ENCODE results near the gene RPGRIP1. TPM values are rescaled to one million over a fixed set of nuclear protein-coding genes. Genes with fewer than 3 reads are reported as not detected.

The RPGRIP1 gene
- total and polyA plus RNA-seq, 2 donors (not counting 1 experiment from before 2014, with no cell fraction given), result 0.22 to 0.86 TPM

DNA sequence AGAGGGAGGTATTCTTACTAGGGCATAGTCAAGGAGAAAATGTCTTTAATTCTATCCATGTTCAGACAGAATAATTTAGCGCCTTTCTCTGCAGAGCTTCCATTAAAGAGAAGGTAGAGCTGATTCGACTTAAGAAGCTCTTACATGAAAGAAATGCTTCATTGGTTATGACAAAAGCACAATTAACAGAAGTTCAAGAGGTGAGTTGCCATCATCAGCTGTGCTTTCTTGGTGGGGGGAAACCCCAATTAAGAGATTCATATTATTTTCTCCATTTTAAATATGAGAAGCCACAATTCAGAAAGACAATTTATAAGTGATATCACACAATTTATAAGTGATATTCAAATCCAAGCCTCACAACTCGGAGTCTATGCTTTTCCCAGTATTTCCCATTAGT, 27.8 kb downstream of the RPGRIP1 start:
- Histone ChIP-seq H3K9me3 (ENCODE audit: control extremely low read depth in 1 of 3, control insufficient read depth in 2 of 3, insufficient read depth in 1 of 3, low read length in 2 of 3) (no peaks in the 10 kb centered on the region), H3K79me2 (ENCODE audit: control insufficient read depth, insufficient read depth, low read length) (no peaks in the 10 kb centered on the region), H4K20me1 (ENCODE audit: control insufficient read depth, insufficient read depth, low read length, poor library complexity, severe bottlenecking) (no peaks in the 10 kb centered on the region), H3K4me1 (ENCODE audit: control insufficient read depth in 2 of 2, insufficient read depth in 2 of 2, low read length in 2 of 2) (peaks cover 20 to 23% of the 10 kb centered on the region in 2 donors), H3K27ac (ENCODE audit: low read length in 2 of 2) (peak overlapping the region; percentile 70 to 76), H3K27me3 (replicated peaks in 1 of 4; ENCODE audit: control extremely low read depth in 1 of 4, control insufficient read depth in 3 of 4, insufficient read depth in 4 of 4, low read length in 3 of 4) (no peaks in the 10 kb centered on the region), H3K4me2 (replicated peaks; ENCODE audit: low read depth, low read length, poor library complexity, severe bottlenecking) (peak overlapping the region; percentile 76), H2AFZ (ENCODE audit: insufficient read depth, low read depth, low read length, poor library complexity, severe bottlenecking) (peak overlapping the region; percentile 81), H3K9ac (ENCODE audit: low read length) (peak overlapping the region; percentile 68), H3K4me3 (ENCODE audit: control extremely low read depth in 1 of 5, extremely low read depth in 1 of 5, insufficient read depth in 1 of 5, low read depth in 2 of 5, low read length in 4 of 5) (peak overlapping the region in 1 of 5 experiments; percentile 56), H3K36me3 (replicated peaks in 1 of 2; ENCODE audit: control extremely low read depth in 1 of 2, control insufficient read depth in 1 of 2, extremely low read depth in 1 of 2, insufficient read depth in 2 of 2, low read length in 1 of 2) (no peaks in the 10 kb centered on the region)
- TF ChIP-seq EZH2 (IDR thresholded peaks at IDR 0.05; ENCODE audit: borderline replicate concordance, insufficient read depth, low read depth, low read length, poor library complexity, severe bottlenecking), result no peak
- TF ChIP-seq, protein P1, sequence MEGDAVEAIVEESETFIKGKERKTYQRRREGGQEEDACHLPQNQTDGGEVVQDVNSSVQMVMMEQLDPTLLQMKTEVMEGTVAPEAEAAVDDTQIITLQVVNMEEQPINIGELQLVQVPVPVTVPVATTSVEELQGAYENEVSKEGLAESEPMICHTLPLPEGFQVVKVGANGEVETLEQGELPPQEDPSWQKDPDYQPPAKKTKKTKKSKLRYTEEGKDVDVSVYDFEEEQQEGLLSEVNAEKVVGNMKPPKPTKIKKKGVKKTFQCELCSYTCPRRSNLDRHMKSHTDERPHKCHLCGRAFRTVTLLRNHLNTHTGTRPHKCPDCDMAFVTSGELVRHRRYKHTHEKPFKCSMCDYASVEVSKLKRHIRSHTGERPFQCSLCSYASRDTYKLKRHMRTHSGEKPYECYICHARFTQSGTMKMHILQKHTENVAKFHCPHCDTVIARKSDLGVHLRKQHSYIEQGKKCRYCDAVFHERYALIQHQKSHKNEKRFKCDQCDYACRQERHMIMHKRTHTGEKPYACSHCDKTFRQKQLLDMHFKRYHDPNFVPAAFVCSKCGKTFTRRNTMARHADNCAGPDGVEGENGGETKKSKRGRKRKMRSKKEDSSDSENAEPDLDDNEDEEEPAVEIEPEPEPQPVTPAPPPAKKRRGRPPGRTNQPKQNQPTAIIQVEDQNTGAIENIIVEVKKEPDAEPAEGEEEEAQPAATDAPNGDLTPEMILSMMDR (IDR thresholded peaks at IDR 0.05), result no peak
- Mint-ChIP-seq H3K4me1 (peaks cover 26% of the 10 kb centered on the region), H3K27me3 (no peaks in the 10 kb centered on the region), H3K4me3 (peak overlapping the region; percentile 80), H3K9me3 (ENCODE audit: insufficient read depth) (no peaks in the 10 kb centered on the region), H3K27ac (peak overlapping the region; percentile 84)
- ATAC-seq (ENCODE audit: low read depth) (no peak), DNase-seq (peak; percentile 63)
- ChIA-PET POLR2A (interaction anchor here (0.5 to 1.0 kb wide), 4 partner anchors 8 to 77 kb away, joined by 3 to 7 read pairs (median 4); partner anchors contain the start of gene SUPT16H), CTCF (interaction anchor here (1.0 kb wide), 1 partner anchor 77 kb away, joined by 3 read pairs; no protein-coding TSS in a partner anchor)
- WGBS (ENCODE audit: insufficient coverage), result no CpG with 5 or more reads among the region's 3 CpGs
- intact Hi-C loops (cut with micrococcal nuclease), result loop anchor here (1.0 to 2.0 kb wide), 4 partner anchors 10 to 77 kb away; partner anchors contain the start of genes HNRNPC and SUPT16H

DNA sequence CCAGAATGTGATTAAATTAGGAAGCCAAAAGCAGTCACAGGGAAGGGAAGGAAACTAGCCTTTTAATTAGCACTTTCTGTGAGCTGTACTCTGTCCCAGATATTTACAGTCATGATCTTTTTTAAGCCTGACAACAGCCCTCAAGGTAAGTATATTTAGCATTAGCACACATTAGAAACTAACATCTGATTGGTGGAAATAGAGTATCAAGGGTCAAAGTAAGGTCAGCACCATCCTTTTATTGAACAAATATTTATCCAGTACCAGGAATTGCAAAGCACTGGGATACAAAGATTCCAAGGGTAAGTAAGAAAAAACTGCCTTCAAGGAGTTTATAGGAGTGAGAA, 28.2 kb downstream of the RPGRIP1 start:
- Histone ChIP-seq H3K27ac (ENCODE audit: low read length in 2 of 2) (peak overlapping the region; percentile 70 to 76), H3K4me3 (ENCODE audit: control extremely low read depth in 1 of 5, extremely low read depth in 1 of 5, insufficient read depth in 1 of 5, low read depth in 2 of 5, low read length in 4 of 5) (peak overlapping the region; percentile 30 to 72 (median 53)), H2AFZ (ENCODE audit: insufficient read depth, low read depth, low read length, poor library complexity, severe bottlenecking) (peak overlapping the region; percentile 81), H3K9me3 (ENCODE audit: control extremely low read depth in 1 of 3, control insufficient read depth in 2 of 3, insufficient read depth in 1 of 3, low read length in 2 of 3) (no peaks in the 10 kb centered on the region), H3K79me2 (ENCODE audit: control insufficient read depth, insufficient read depth, low read length) (no peaks in the 10 kb centered on the region), H3K4me2 (replicated peaks; ENCODE audit: low read depth, low read length, poor library complexity, severe bottlenecking) (peak overlapping the region; percentile 76), H3K27me3 (replicated peaks in 1 of 4; ENCODE audit: control extremely low read depth in 1 of 4, control insufficient read depth in 3 of 4, insufficient read depth in 4 of 4, low read length in 3 of 4) (no peaks in the 10 kb centered on the region), H4K20me1 (ENCODE audit: control insufficient read depth, insufficient read depth, low read length, poor library complexity, severe bottlenecking) (no peaks in the 10 kb centered on the region), H3K9ac (ENCODE audit: low read length) (peak overlapping the region; percentile 68), H3K36me3 (replicated peaks in 1 of 2; ENCODE audit: control extremely low read depth in 1 of 2, control insufficient read depth in 1 of 2, extremely low read depth in 1 of 2, insufficient read depth in 2 of 2, low read length in 1 of 2) (no peaks in the 10 kb centered on the region), H3K4me1 (ENCODE audit: control insufficient read depth in 2 of 2, insufficient read depth in 2 of 2, low read length in 2 of 2) (peaks cover 20 to 23% of the 10 kb centered on the region in 2 donors)
- CTCF ChIA-PET, result interaction anchor here (1.0 kb wide), 1 partner anchor 77 kb away, joined by 3 read pairs; no protein-coding TSS in a partner anchor
- ATAC-seq (ENCODE audit: low read depth), result no peak
- H3K27me3 Mint-ChIP-seq, result no peaks in the 10 kb centered on the region
- H3K9me3 Mint-ChIP-seq (ENCODE audit: insufficient read depth), result no peaks in the 10 kb centered on the region
- peak overlapping the region; percentile 80 for H3K4me3 Mint-ChIP-seq
- POLR2A ChIA-PET, result interaction anchor here (0.8 to 1.0 kb wide), 2 partner anchors 9 to 76 kb away, joined by 3 to 4 read pairs; partner anchors contain the start of gene SUPT16H
- DNase-seq, result no peak
- TF ChIP-seq EZH2 (IDR thresholded peaks at IDR 0.05; ENCODE audit: borderline replicate concordance, insufficient read depth, low read depth, low read length, poor library complexity, severe bottlenecking), result no peak
- TF ChIP-seq, protein P1 (IDR thresholded peaks at IDR 0.05), result no peak
- peaks cover 26% of the 10 kb centered on the region for H3K4me1 Mint-ChIP-seq
- peak overlapping the region; percentile 84 for H3K27ac Mint-ChIP-seq
- intact Hi-C loops (cut with micrococcal nuclease), result loop anchor here (1.0 to 2.0 kb wide), 4 partner anchors 9 to 76 kb away; partner anchors contain the start of genes HNRNPC and SUPT16H
